Kidney glomerular epithelial cell (primary cell): Measurements from ENCODE around the gene SAGE1.
"Not testable (repeated sequence)": the region's sequence is repeated elsewhere in the genome, so short reads cannot be mapped to it uniquely, and the experiment has no call there.

ENCODE experiments used
- DNase-seq: peaks from one replicate; lab custom pipeline; 2025; lab: John Stamatoyannopoulos, UW

The SAGE1 gene

GRCh38 chrX:135893294-135893817 is at the start of gene SAGE1, which contains the start of gene CT45A10:
Gene SAGE1, plus strand, starts transcription at chrX:135893716. Its CDS starts 2,527 bp downstream, at chrX:135896243.
Gene CT45A10, minus strand, starts transcription at chrX:135893444. Its CDS starts 8,100 bp downstream, at chrX:135885344.
- DNase-seq = no peak

GRCh38 chrX:135854438-135854837 is 39.1 kb upstream of the SAGE1 start, which contains the start of gene CT45A8:
Gene CT45A8, minus strand, starts transcription at chrX:135854538. Its CDS starts 3,755 bp downstream, at chrX:135850783.
- DNase-seq = not testable (repeated sequence)

- not testable (repeated sequence) for DNase-seq
Observed at GRCh38 chrX:135871712-135872111, 21.8 kb upstream of the SAGE1 start, which contains the start of gene CT45A9. Gene CT45A9, minus strand, starts transcription at chrX:135871812. Its CDS starts 3,751 bp downstream, at chrX:135868061.

- DNase-seq = not testable (repeated sequence)
Observed at GRCh38 chrX:135882741-135883140, 10.8 kb upstream of the SAGE1 start.

GRCh38 chrX:135888230-135888629 is 5.3 kb upstream of the SAGE1 start:
- not testable (repeated sequence) for DNase-seq

GRCh38 chrX:135888976-135889375 is 4.5 kb upstream of the SAGE1 start:
- not testable (repeated sequence) for DNase-seq

- no peak for DNase-seq
Observed at GRCh38 chrX:135890087-135890585, 3.4 kb upstream of the SAGE1 start.

GRCh38 chrX:135892781-135893180 is 735 bp upstream of the SAGE1 start:
- DNase-seq = no peak

GRCh38 chrX:135910251-135910650 is 16.7 kb downstream of the SAGE1 start:
- DNase-seq = no peak

GRCh38 chrX:135914404-135914803 is 20.9 kb downstream of the SAGE1 start:
- DNase-seq = no peak

- DNase-seq = not testable (repeated sequence)
Observed at GRCh38 chrX:135920516-135920915, 27.0 kb downstream of the SAGE1 start.

GRCh38 chrX:135923353-135923752 is 29.8 kb downstream of the SAGE1 start:
- no peak for DNase-seq

GRCh38 chrX:135927897-135928296 is 34.4 kb downstream of the SAGE1 start:
- no peak for DNase-seq

GRCh38 chrX:135931644-135932487 is 38.4 kb downstream of the SAGE1 start:
- DNase-seq = no peak

- DNase-seq = no peak
Observed at GRCh38 chrX:135944486-135944885, 51.0 kb downstream of the SAGE1 start.

- DNase-seq = no peak
Observed at GRCh38 chrX:135951291-135951690, 57.8 kb downstream of the SAGE1 start.
